GM10266 (cell line): ENCODE measurements around the gene KLHL24.
"Not testable (repeated sequence)": the region's sequence is repeated elsewhere in the genome, so short reads cannot be mapped to it uniquely, and the experiment has no call there.

Source experiments
- DNase-seq: peaks from one replicate; pipeline ENCODE4 v3.0.0; 2012; ENCODE audit errors: extremely low spot score
- TF ChIP-seq, protein P1 (sequence below): IDR thresholded peaks from 2 replicates; pipeline ENCODE4 v1.5.1; 2012; ENCODE audit warnings: mild to moderate bottlenecking, low read depth; ENCODE audit not compliant: control insufficient read depth, insufficient read depth; ENCODE audit errors: missing control alignments

KLHL24 gene

DNA sequence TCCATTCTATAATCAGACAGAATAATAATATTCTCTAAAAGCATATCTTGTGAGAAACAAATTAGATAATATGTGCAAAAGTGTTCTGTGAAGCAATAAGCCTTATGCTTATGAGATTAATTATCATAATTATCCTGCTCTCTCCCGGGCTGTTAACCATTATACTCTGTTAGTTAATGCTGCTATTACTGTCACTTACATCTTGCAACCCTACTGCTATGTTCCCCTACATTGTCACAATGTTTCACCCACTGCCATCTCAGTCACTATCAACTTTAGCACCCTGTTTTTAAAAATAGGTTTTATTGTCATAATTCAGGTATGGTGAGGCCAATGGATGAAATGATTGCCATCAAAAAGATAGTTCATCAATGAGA lies 15.2 kb upstream of the KLHL24 start:
- DNase-seq = no peak
- TF ChIP-seq, protein P1, sequence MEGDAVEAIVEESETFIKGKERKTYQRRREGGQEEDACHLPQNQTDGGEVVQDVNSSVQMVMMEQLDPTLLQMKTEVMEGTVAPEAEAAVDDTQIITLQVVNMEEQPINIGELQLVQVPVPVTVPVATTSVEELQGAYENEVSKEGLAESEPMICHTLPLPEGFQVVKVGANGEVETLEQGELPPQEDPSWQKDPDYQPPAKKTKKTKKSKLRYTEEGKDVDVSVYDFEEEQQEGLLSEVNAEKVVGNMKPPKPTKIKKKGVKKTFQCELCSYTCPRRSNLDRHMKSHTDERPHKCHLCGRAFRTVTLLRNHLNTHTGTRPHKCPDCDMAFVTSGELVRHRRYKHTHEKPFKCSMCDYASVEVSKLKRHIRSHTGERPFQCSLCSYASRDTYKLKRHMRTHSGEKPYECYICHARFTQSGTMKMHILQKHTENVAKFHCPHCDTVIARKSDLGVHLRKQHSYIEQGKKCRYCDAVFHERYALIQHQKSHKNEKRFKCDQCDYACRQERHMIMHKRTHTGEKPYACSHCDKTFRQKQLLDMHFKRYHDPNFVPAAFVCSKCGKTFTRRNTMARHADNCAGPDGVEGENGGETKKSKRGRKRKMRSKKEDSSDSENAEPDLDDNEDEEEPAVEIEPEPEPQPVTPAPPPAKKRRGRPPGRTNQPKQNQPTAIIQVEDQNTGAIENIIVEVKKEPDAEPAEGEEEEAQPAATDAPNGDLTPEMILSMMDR = no peak

DNA sequence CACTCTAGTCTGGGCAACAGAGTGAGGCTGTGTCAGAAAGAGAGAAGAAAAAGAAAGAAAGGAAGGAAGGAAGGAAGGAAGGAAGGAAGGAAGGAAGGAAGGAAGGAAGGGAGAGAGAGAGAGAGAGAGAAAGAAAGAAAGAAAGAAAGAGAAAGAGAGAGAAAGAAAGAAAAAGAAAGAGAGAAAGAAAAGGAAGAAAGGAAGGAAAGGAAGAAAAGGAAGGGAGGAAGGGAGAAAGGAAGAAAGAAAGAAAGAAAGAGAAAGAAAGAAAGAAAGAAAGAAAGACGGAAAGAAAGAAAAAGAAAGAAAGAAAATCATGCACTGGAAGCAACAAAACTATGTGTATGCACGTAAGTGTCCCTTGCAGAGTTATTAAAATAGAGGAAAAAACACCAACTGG lies 12.9 kb upstream of the KLHL24 start:
- DNase-seq = not testable (repeated sequence)

DNA sequence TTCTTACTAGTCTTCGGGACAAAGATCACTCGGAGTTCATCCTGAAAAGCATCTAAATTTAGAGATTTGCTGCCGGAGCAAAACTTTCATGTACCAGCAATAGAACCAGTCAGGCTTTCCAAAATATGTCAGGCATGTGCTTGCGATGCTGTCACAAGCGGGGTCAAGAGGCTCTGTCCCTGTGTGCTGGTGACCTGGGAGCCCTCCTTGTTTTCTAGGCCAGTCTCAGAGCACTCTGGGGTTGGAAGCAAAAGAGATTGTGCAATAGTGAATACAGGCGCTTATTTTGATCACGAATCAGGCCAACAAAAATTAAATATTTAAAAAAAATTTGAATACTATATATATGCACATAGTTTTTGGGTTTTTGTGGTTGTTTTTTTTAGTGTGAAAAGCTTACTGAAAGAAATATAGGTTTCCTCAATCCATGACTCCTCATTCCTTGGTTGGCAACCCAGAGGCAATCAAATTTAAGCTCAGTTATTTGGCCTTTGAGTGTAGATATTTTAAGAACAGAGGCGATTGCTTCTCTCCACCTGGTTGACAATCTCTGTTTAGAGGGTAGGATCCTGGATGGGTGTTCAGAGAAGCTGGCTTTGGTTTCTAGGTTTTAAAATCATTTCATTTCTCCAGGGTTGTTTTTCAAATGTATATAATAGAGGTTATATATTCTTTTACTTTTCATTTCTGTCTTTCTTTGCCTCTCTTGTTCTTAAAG lies 8.4 kb upstream of the KLHL24 start:
- TF ChIP-seq, protein P1 = no peak
- no peak for DNase-seq

DNA sequence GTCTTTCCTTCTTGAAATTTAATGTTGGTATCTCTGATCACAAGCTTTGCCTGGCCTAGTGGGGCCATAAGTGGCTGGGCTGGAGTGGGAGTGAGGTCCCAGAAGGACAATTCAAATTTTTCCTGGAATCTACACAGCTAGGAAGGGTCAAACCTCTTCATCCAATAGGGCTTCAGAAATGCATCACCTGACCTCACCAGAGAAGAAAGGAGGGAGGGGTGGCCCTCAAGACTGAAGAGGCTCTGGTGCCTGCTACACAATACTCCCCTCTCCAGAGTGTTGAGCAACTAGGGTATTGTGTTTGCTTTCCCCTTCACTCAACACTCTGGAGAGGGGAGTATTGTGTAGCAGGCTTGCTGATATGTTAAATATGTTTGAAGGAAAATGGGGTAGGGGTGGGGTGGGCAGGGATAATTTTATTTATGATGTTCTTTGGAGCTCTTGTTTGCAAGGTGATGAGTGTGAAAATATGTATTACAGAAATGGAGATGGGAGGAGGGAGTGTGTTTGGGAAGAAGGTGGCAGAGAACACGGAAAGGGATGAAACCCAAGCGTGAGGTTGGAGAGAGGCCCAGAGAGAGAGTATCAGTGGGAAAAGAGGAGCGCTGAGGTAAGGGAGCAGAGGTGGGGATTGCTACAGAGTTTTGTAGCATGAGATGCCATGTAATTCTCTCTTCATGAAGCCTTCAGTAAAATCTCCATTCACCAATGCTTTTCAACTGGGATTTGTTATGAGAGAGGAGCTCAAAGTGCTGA lies 5.7 kb upstream of the KLHL24 start:
- no peak for DNase-seq
- TF ChIP-seq, protein P1 = no peak

DNA sequence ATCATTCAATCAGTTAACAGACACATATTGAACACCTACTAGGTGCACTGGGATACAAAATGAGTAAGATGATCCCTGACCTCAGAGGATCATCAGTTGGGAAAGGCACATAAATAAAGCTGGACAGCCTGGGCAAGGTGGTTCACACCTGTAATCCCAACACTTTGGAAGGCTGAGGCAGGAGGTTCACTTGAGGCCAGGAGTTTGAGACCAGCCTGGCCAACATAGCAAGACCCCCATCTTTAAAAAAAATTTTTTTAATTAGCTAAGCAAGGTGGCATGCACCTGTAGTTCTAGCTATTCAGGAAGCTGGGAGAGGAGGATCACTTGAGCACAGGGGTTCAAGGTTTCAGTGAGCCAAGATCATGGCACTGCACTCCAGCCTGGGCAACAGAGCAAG lies 3.7 kb upstream of the KLHL24 start:
- TF ChIP-seq, protein P1 = no peak

DNA sequence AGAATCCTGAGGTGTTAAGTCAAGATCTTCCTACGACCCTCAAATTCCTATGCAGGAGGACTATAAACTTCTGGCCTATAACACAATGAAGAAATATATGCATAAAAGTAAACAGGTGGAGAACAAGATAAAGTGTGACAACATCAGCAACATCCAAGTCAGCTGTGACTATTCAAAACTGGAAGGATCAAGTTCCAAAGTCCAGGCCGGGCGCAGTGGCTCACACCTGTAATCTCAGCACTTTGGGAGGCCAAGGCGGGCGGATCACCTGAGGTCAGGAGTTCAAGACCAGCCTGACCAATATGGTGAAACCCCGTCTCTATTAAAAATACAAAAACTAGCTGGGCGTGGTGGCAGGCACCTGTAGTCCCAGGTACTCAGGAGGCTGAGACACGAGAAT lies 2.7 kb upstream of the KLHL24 start:
- not testable (repeated sequence) for DNase-seq

More for the DNA sequence above, 3.7 kb upstream of the KLHL24 start:
- no peak for DNase-seq

DNA sequence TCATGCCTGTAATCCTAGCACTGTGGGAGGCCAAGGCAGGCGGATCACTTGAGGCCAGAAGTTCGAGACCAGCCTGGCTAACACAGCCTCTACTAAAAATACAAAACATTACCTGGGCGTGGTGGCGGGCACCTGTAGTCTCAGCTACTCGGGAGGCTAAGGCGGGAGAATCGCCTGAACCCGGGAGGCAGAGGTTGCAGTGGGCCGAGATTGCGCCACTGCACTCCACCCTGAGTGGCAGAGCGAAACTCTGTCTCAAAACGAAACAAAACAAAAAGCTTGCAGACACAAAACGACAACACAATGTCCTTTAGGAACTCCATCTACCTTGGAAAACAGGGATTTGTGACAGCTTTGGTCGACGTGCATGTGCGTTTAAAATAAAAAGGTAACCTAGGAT lies 716 bp upstream of the KLHL24 start:
- DNase-seq = no peak
- TF ChIP-seq, protein P1 = no peak

DNA sequence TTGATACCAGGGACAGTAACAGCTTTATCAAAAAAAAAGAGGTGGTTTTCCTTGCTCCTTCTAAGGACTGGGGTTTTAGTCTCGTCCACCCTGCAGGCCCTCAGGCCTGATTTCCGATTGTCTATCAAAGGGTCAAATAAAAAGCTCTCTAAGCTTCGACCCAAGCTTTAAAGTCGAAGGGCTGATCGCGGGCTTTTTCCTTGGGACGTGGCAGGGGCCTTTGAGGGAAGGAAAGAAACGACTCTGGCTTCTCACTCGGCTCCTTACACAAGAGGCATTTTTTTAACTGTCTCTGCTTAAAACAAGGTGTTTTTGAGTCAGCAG lies 354 bp upstream of the KLHL24 start:
- TF ChIP-seq, protein P1 = no peak
- no peak for DNase-seq
